Measurements from ENCODE around the gene USPL1. TPM values are rescaled to one million over a fixed set of nuclear protein-coding genes. Genes with fewer than 3 reads are reported as not detected.

Gene USPL1
- total RNA-seq, 1 donor = 21.2 TPM

GRCh38 chr13:30619731-30620130 lies 2.0 kb downstream of the USPL1 start:
- TF ChIP-seq CTCF (IDR thresholded peaks at IDR 0.05; ENCODE audit: insufficient read depth, low read depth, low read length) = no peak
- peak; percentile 56 for DNase-seq (ENCODE audit: low read depth)
- peak overlapping the region; percentile 85 for H3K4me3 ChIP-seq (ENCODE audit: low read depth, low read length)

- DNase-seq (ENCODE audit: low read depth) = no peak
- TF ChIP-seq CTCF (IDR thresholded peaks at IDR 0.05; ENCODE audit: insufficient read depth, low read depth, low read length) = no peak
- H3K4me3 ChIP-seq (ENCODE audit: low read depth, low read length) = no peak overlapping the region
Observed at GRCh38 chr13:30620941-30621340, 3.2 kb downstream of the USPL1 start.

GRCh38 chr13:30622551-30622950 lies 4.8 kb downstream of the USPL1 start:
- H3K4me3 ChIP-seq (ENCODE audit: low read depth, low read length) = no peak overlapping the region
- TF ChIP-seq CTCF (IDR thresholded peaks at IDR 0.05; ENCODE audit: insufficient read depth, low read depth, low read length) = no peak
- no peak for DNase-seq (ENCODE audit: low read depth)

- TF ChIP-seq CTCF (IDR thresholded peaks at IDR 0.05; ENCODE audit: insufficient read depth, low read depth, low read length) = no peak
- DNase-seq (ENCODE audit: low read depth) = no peak
- no peak overlapping the region for H3K4me3 ChIP-seq (ENCODE audit: low read depth, low read length)
Observed at GRCh38 chr13:30623392-30623791, 5.7 kb downstream of the USPL1 start.

GRCh38 chr13:30624630-30625029 lies 6.9 kb downstream of the USPL1 start:
- no peak overlapping the region for H3K4me3 ChIP-seq (ENCODE audit: low read depth, low read length)
- DNase-seq (ENCODE audit: low read depth) = no peak
- TF ChIP-seq CTCF (IDR thresholded peaks at IDR 0.05; ENCODE audit: insufficient read depth, low read depth, low read length) = no peak

- H3K4me3 ChIP-seq (ENCODE audit: low read depth, low read length) = no peak overlapping the region
- no peak for TF ChIP-seq CTCF (IDR thresholded peaks at IDR 0.05; ENCODE audit: insufficient read depth, low read depth, low read length)
- no peak for DNase-seq (ENCODE audit: low read depth)
Observed at GRCh38 chr13:30629527-30629926, 11.8 kb downstream of the USPL1 start.

- TF ChIP-seq CTCF (IDR thresholded peaks at IDR 0.05; ENCODE audit: insufficient read depth, low read depth, low read length) = no peak
Observed at GRCh38 chr13:30633861-30634260, 16.1 kb downstream of the USPL1 start.

More at GRCh38 chr13:30633861-30634260, 16.1 kb downstream of the USPL1 start:
- H3K4me3 ChIP-seq (ENCODE audit: low read depth, low read length) = no peak overlapping the region
- DNase-seq (ENCODE audit: low read depth) = no peak
